Bronchial epithelial cell (primary cell): Measurements from ENCODE around the gene TRIP13. TPM values are rescaled to one million over a fixed set of nuclear protein-coding genes. Genes with fewer than 3 reads are reported as not detected.

Source experiments
- DNase-seq: peaks from one replicate; pipeline ENCODE4 v3.0.0-alpha.2; 2010; ENCODE audit warnings: low read depth
- FAIRE-seq: peaks from 2 replicates; lab custom pipeline; 2011; peaks lifted over from hg19 to GRCh38; lab: Jason Lieb, UNC
- H3K27me3 ChIP-seq: 2 replicates; pipeline ENCODE4 v1.5.1; 2011; ENCODE audit warnings: low read length; ENCODE audit not compliant: control insufficient read depth, insufficient read depth
- H3K36me3 ChIP-seq: 2 replicates; pipeline ENCODE4 v1.5.1; 2011; ENCODE audit warnings: low read length; ENCODE audit not compliant: control insufficient read depth, insufficient read depth
- H3K4me3 ChIP-seq: 2 replicates; pipeline ENCODE4 v1.5.1; 2011; ENCODE audit warnings: mild to moderate bottlenecking, low read depth, low read length, control low read depth
- total RNA-seq: library from RNA; depleted of rRNA; stranded (reverse); fragments of >200 nt; gene quantifications from 2 replicates; pipeline ENCODE4 v1.2.1, GENCODE V29; 2014
- TF ChIP-seq, protein P1 (sequence below): IDR thresholded peaks from 2 replicates; pipeline ENCODE4 v1.5.1; 2011; ENCODE audit warnings: mild to moderate bottlenecking, moderate library complexity, low read length, control low read depth, inconsistent platforms; ENCODE audit not compliant: insufficient read depth, severe bottlenecking

The TRIP13 gene
- total RNA-seq, 1 donor from 2014 or later = 1.8 TPM

DNA sequence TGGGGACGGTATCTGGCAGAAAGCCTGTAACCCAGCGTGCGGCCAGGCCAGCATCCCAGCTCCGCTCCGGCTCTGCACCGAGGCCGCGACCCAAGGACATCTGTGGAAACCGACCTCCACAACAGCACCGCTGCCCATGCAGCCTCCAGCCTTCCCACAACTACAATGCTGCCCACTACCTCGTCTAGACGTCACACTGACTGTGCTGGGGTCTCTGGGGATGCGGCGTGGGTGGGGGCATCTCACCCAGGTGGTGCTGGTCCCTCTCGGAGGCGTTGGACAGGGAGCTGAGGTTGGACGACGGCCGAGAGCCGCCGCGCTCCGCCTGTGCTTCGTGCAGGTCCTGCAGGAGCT lies 27.5 kb upstream of the TRIP13 start:
- no peak for FAIRE-seq
- Histone ChIP-seq H3K4me3 (no peak overlapping the region), H3K36me3 (peaks cover 19% of the 10 kb centered on the region), H3K27me3 (no peaks in the 10 kb centered on the region)
- TF ChIP-seq, protein P1, sequence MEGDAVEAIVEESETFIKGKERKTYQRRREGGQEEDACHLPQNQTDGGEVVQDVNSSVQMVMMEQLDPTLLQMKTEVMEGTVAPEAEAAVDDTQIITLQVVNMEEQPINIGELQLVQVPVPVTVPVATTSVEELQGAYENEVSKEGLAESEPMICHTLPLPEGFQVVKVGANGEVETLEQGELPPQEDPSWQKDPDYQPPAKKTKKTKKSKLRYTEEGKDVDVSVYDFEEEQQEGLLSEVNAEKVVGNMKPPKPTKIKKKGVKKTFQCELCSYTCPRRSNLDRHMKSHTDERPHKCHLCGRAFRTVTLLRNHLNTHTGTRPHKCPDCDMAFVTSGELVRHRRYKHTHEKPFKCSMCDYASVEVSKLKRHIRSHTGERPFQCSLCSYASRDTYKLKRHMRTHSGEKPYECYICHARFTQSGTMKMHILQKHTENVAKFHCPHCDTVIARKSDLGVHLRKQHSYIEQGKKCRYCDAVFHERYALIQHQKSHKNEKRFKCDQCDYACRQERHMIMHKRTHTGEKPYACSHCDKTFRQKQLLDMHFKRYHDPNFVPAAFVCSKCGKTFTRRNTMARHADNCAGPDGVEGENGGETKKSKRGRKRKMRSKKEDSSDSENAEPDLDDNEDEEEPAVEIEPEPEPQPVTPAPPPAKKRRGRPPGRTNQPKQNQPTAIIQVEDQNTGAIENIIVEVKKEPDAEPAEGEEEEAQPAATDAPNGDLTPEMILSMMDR = no peak
- DNase-seq = no peak

GRCh38 chr5:865771-866170 lies 26.9 kb upstream of the TRIP13 start:
- TF ChIP-seq, protein P1 = no peak
- Histone ChIP-seq H3K36me3 (peaks cover 24% of the 10 kb centered on the region), H3K27me3 (no peaks in the 10 kb centered on the region), H3K4me3 (no peak overlapping the region)
- FAIRE-seq (no peak), DNase-seq (no peak)

DNA sequence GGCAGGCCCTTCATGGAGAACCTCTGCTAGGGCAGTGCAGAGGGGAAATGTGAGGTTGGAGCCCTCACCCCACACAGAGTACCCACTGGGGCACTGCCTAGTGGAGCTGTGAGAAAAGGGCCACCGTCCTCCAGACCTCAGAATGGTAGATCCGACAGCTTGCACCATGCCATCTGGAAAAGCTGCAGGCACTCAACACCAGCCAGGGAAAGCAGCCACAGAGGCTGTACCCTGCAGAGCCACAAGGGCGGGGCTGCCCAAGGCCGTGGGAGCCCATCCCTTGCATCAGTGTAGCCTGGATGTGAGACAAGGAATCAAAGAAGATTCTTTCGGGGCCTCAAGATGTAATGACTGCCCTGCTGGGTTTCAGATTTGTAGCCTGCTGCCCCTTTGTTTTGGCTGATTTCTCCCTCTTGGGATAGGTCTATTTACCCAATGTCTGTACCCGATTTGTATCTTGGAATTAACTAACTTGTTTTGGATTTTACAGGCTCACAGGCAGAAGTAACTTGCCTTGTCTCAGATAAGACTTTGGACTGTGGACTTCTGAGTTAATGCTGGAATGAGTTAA lies 25.3 kb upstream of the TRIP13 start:
- Histone ChIP-seq H3K4me3 (no peak overlapping the region), H3K27me3 (no peaks in the 10 kb centered on the region), H3K36me3 (peaks cover 34% of the 10 kb centered on the region)
- TF ChIP-seq, protein P1 = no peak
- FAIRE-seq (no peak), DNase-seq (no peak)

GRCh38 chr5:868428-869135 lies 24.1 kb upstream of the TRIP13 start:
- TF ChIP-seq, protein P1 = no peak
- no peak for DNase-seq
- H3K36me3 ChIP-seq = peaks cover 34% of the 10 kb centered on the region
- H3K27me3 ChIP-seq = no peaks in the 10 kb centered on the region
- FAIRE-seq = no peak
- H3K4me3 ChIP-seq = no peak overlapping the region

DNA sequence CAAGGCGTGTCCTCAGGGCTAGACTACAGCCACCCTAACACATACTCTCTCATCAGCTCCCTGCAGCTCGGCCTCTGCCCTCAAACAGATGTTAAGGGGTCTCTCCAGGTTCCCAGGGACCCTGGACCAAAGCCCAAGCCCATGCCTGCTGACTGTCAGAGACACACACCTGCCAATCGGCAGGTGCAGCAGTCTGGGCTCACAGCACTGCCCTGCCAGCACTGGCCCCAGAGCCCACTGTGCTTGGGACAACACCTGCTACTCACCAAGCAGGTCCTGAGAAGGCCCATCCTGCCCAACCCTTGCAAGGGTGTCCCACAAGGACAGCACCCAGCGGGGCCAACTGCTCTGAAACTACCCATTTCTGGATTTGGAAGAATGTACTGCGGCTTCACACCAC lies 21.7 kb upstream of the TRIP13 start:
- FAIRE-seq (no peak), DNase-seq (no peak)
- Histone ChIP-seq H3K4me3 (no peak overlapping the region), H3K27me3 (no peaks in the 10 kb centered on the region), H3K36me3 (peaks cover 37% of the 10 kb centered on the region)
- TF ChIP-seq, protein P1 = no peak
